ENCODE measurements around the gene IFFO2.

DNA sequence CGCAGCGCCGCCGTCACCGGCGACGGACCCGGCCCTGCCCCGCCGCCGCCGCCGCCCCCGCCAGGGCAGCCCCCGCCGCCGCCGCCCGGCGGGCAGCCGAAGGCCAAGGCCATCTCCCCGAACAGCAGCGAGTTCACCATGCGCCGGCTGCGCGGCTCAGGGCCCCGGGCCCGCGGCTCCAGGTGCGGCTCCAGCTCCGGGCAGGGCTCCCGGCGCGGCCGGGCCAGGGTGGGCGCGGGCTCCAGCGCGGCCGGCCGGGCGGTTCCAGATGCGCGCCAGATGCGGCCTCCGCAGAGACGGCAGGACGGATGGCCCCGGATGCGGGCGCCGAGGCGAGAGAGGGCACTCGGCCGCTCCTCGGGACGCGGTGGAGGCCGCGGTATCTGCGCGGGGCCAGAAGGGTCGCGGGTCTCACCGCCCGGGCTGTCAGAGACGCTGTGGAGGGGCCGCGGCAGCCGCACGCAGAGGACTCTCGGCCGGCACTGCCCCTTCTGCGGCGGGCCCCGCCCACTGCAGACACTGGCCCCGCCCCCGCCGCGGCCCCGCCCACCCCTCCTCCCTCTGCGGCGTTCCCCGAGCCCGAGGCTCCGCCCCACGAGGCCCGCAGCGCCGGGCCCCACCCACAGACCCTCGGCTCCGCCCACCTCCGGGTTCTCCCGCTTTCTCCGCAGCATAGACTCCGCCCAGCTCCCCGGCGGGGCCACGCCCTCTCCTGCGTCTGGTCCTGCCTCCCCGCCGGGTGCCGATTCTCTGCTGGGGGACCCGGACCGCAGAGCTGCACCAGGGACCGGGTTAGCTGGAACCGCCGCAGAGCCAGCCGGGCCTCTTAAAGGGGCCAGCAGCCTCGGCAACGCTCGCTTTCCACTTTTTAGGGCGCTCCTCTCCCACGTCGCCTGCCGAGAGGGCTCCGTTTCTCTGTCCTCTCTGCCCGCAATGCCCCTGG lies at the start of gene IFFO2:
- TF ChIP-seq, protein P1, sequence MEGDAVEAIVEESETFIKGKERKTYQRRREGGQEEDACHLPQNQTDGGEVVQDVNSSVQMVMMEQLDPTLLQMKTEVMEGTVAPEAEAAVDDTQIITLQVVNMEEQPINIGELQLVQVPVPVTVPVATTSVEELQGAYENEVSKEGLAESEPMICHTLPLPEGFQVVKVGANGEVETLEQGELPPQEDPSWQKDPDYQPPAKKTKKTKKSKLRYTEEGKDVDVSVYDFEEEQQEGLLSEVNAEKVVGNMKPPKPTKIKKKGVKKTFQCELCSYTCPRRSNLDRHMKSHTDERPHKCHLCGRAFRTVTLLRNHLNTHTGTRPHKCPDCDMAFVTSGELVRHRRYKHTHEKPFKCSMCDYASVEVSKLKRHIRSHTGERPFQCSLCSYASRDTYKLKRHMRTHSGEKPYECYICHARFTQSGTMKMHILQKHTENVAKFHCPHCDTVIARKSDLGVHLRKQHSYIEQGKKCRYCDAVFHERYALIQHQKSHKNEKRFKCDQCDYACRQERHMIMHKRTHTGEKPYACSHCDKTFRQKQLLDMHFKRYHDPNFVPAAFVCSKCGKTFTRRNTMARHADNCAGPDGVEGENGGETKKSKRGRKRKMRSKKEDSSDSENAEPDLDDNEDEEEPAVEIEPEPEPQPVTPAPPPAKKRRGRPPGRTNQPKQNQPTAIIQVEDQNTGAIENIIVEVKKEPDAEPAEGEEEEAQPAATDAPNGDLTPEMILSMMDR (IDR thresholded peaks at IDR 0.05; ENCODE audit: insufficient read depth, low read depth, low read length), result no peak
- TF ChIP-seq EZH2 (IDR thresholded peaks at IDR 0.05; ENCODE audit: insufficient read depth, low read length), result no peak

All from astrocyte (in vitro differentiated cells and primary cell).